MCF 10A (cell line): ENCODE data around the gene USP10. TPM values are rescaled to one million over a fixed set of nuclear protein-coding genes. Genes with fewer than 3 reads are reported as not detected.
A peak's percentile ranks its signal among the peaks of the same experiment; 100 is the strongest.
"Not testable (repeated sequence)": the region's sequence is repeated elsewhere in the genome, so short reads cannot be mapped to it uniquely, and the experiment has no call there.

Experiments used
- BruUV-seq: library from RNA; stranded (reverse); fragments of 400-500 nt; replicated peaks from 2 replicates; lab custom pipeline; 2021; lab: Mats Ljungman, UMichigan
- CTCF ChIA-PET: fragments of 300-600 bp; sonication (Branson Sonifier 250); formaldehyde crosslinking; extraction: SDS; loops from one replicate; lab custom pipeline; 2021; ENCODE audit warnings: antibody characterized with exemption, inconsistent platforms; lab: Yijun Ruan, JAX
- POLR2A ChIA-PET: fragments of 300-600, 350-650 bp; sonication (Branson Sonifier 250); formaldehyde crosslinking; extraction: SDS; loops from one replicate; lab custom pipeline; 2020; ENCODE audit warnings: antibody characterized with exemption, inconsistent platforms; lab: Yijun Ruan, JAX
- DNase-seq: peaks from one replicate; pipeline ENCODE4 v3.0.0-alpha.2; 2018; ENCODE audit not compliant: unreplicated experiment
- H3K27ac Mint-ChIP-seq: one replicate; pipeline ENCODE4 v1.8.0; 2022; ENCODE audit warnings: mild to moderate bottlenecking, low read depth, mixed read lengths; ENCODE audit not compliant: unreplicated experiment
- H3K27me3 Mint-ChIP-seq: one replicate; pipeline ENCODE4 v1.8.0; 2022; ENCODE audit warnings: mixed read lengths; ENCODE audit not compliant: insufficient read depth, unreplicated experiment
- H3K36me3 Mint-ChIP-seq: one replicate; pipeline ENCODE4 v1.8.0; 2022; ENCODE audit warnings: mild to moderate bottlenecking, moderate library complexity, mixed read lengths; ENCODE audit not compliant: insufficient read depth, unreplicated experiment
- H3K4me1 Mint-ChIP-seq: one replicate; pipeline ENCODE4 v1.8.0; 2022; ENCODE audit warnings: mixed read lengths; ENCODE audit not compliant: insufficient read depth, unreplicated experiment
- H3K4me3 Mint-ChIP-seq: one replicate; pipeline ENCODE4 v1.8.0; 2022; ENCODE audit warnings: mild to moderate bottlenecking, moderate library complexity, mixed read lengths; ENCODE audit not compliant: unreplicated experiment
- H3K9me3 Mint-ChIP-seq: one replicate; pipeline ENCODE4 v1.8.0; 2022; ENCODE audit warnings: mixed read lengths; ENCODE audit not compliant: unreplicated experiment
- CTCF ChIP-seq: fragments of 200-600 bp; IDR thresholded peaks from one replicate; pipeline ENCODE4 v1.8.0; 2022; ENCODE audit warnings: antibody characterized with exemption, mild to moderate bottlenecking; ENCODE audit not compliant: unreplicated experiment
- intact Hi-C: fragments of 100-400 bp; cut with micrococcal nuclease; formaldehyde crosslinking; loops from 2 replicates; pipeline ENCODE4 v1.14.1; 2022
- total RNA-seq: library from RNA; stranded (reverse); gene quantifications from 2 replicates; pipeline ENCODE4 v1.2.3, GENCODE V29; 2022

The USP10 gene
- total RNA-seq, 1 experiment from 2014 or later: 129 TPM

GRCh38 chr16:84684592-84684965 lies 15.2 kb upstream of the USP10 start:
- H3K27ac Mint-ChIP-seq: no peak overlapping the region
- no peaks in the 10 kb centered on the region for H3K27me3 Mint-ChIP-seq
- H3K9me3 Mint-ChIP-seq: no peaks in the 10 kb centered on the region
- TF ChIP-seq CTCF: no peak
- H3K4me1 Mint-ChIP-seq: no peaks in the 10 kb centered on the region
- H3K4me3 Mint-ChIP-seq: no peak overlapping the region
- DNase-seq: no peak
- intact Hi-C loops: no loop called here
- POLR2A ChIA-PET: interaction anchor here (0.7 kb wide), 1 partner anchor 54 kb away, joined by 3 read pairs; no protein-coding TSS in a partner anchor
- no peaks in the 10 kb centered on the region for H3K36me3 Mint-ChIP-seq
- no TSS peak for BruUV-seq
- CTCF ChIA-PET: interaction anchor here (0.7 to 1.3 kb wide), 3 partner anchors 11 to 54 kb away, joined by 3 to 6 read pairs (median 4); no protein-coding TSS in a partner anchor

GRCh38 chr16:84685210-84685609 lies 14.6 kb upstream of the USP10 start:
- no peak for DNase-seq
- intact Hi-C loops: no loop called here
- Mint-ChIP-seq H3K27ac (no peak overlapping the region), H3K4me1 (no peaks in the 10 kb centered on the region), H3K27me3 (no peaks in the 10 kb centered on the region), H3K4me3 (no peak overlapping the region), H3K36me3 (no peaks in the 10 kb centered on the region), H3K9me3 (no peaks in the 10 kb centered on the region)
- TF ChIP-seq CTCF: no peak
- CTCF ChIA-PET: interaction anchor here (1.1 to 1.3 kb wide), 2 partner anchors 13 to 54 kb away, joined by 3 to 6 read pairs; no protein-coding TSS in a partner anchor
- no TSS peak for BruUV-seq
- POLR2A ChIA-PET: interaction anchor here (0.7 kb wide), 1 partner anchor 54 kb away, joined by 3 read pairs; no protein-coding TSS in a partner anchor

GRCh38 chr16:84686707-84687298 lies 13.0 kb upstream of the USP10 start:
- no peaks in the 10 kb centered on the region for H3K9me3 Mint-ChIP-seq
- no peaks in the 10 kb centered on the region for H3K4me1 Mint-ChIP-seq
- no peaks in the 10 kb centered on the region for H3K36me3 Mint-ChIP-seq
- TF ChIP-seq CTCF: no peak
- no peak overlapping the region for H3K27ac Mint-ChIP-seq
- intact Hi-C loops: no loop called here
- H3K27me3 Mint-ChIP-seq: no peaks in the 10 kb centered on the region
- no peak for DNase-seq
- BruUV-seq: no TSS peak
- H3K4me3 Mint-ChIP-seq: no peak overlapping the region
- ChIA-PET POLR2A (interaction anchor here (1.2 kb wide), 1 partner anchor 14 kb away, joined by 3 read pairs; no protein-coding TSS in a partner anchor), CTCF (interaction anchor here (1.3 to 1.9 kb wide), 2 partner anchors 14 to 52 kb away, joined by 9 to 10 read pairs; no protein-coding TSS in a partner anchor)

- ChIA-PET CTCF (interaction anchor here (0.7 to 1.9 kb wide), 4 partner anchors 15 to 158 kb away, joined by 3 to 10 read pairs (median 6); no protein-coding TSS in a partner anchor), POLR2A (no interaction called here)
- no peak for TF ChIP-seq CTCF
- intact Hi-C loops: no loop called here
- no peaks in the 10 kb centered on the region for H3K27me3 Mint-ChIP-seq
- no peak overlapping the region for H3K4me3 Mint-ChIP-seq
- H3K9me3 Mint-ChIP-seq: no peaks in the 10 kb centered on the region
- H3K4me1 Mint-ChIP-seq: no peaks in the 10 kb centered on the region
- no peak overlapping the region for H3K27ac Mint-ChIP-seq
- DNase-seq: peak; percentile 27
- BruUV-seq: no TSS peak
- no peaks in the 10 kb centered on the region for H3K36me3 Mint-ChIP-seq
Measured at GRCh38 chr16:84687715-84688114, 12.1 kb upstream of the USP10 start.

- intact Hi-C loops, DNase-seq, H3K27me3 Mint-ChIP-seq, BruUV-seq, H3K36me3 Mint-ChIP-seq, H3K27ac Mint-ChIP-seq, H3K4me3 Mint-ChIP-seq, H3K9me3 Mint-ChIP-seq, H3K4me1 Mint-ChIP-seq, POLR2A ChIA-PET: not testable (repeated sequence)
- CTCF ChIA-PET: interaction anchor here (0.9 to 1.9 kb wide), 4 partner anchors 16 to 65 kb away, joined by 4 to 10 read pairs (median 7); no protein-coding TSS in a partner anchor
Measured at GRCh38 chr16:84688163-84688562, 11.6 kb upstream of the USP10 start.
